OCI-LY7 (cell line): ENCODE data around the gene CNOT3. TPM values are rescaled to one million over a fixed set of nuclear protein-coding genes. Genes with fewer than 3 reads are reported as not detected.

ENCODE experiments used
- BruUV-seq: library from RNA; stranded (reverse); fragments of 400-500 nt; replicated peaks from 2 replicates; lab custom pipeline; 2021; lab: Mats Ljungman, UMichigan
- CTCF ChIA-PET: fragments of 300-600 bp; sonication (Branson Sonifier 250); formaldehyde crosslinking; loops from one replicate; lab custom pipeline; 2022; ENCODE audit warnings: antibody characterized with exemption; ENCODE audit not compliant: unreplicated experiment; lab: Charles Lee
- POLR2A ChIA-PET: fragments of 300-600 bp; sonication (Branson Sonifier 250); formaldehyde crosslinking; loops from one replicate; lab custom pipeline; 2022; ENCODE audit warnings: antibody characterized with exemption; lab: Charles Lee
- DNase-seq: peaks from one replicate; pipeline ENCODE4 v3.0.0-alpha.2; 2015; ENCODE audit warnings: low spot score
- H2AFZ ChIP-seq: fragments of 200-600 bp; sonication (generic), shearing (Covaris generic); 2 replicates; pipeline ENCODE4 v1.6.1; 2014; ENCODE audit warnings: mild to moderate bottlenecking, antibody characterized with exemption, low read length, moderate library complexity
- H3K27ac ChIP-seq: fragments of 200-600 bp; sonication (generic); 2 replicates; pipeline ENCODE4 v1.5.1; 2014; ENCODE audit warnings: mixed run types, low read depth, mild to moderate bottlenecking, moderate library complexity, low read length, inconsistent platforms; ENCODE audit not compliant: poor library complexity, severe bottlenecking
- H3K36me3 ChIP-seq: fragments of 200-600 bp; sonication (generic); 2 replicates; pipeline ENCODE4 v1.6.1; 2014; ENCODE audit warnings: mild to moderate bottlenecking, antibody characterized with exemption, low read length, moderate library complexity, mixed read lengths; ENCODE audit not compliant: insufficient read depth
- H3K4me1 ChIP-seq: fragments of 200-600 bp; sonication (generic); 2 replicates; pipeline ENCODE4 v1.5.1; 2014; ENCODE audit warnings: mild to moderate bottlenecking, low read length; ENCODE audit not compliant: insufficient read depth, poor library complexity, severe bottlenecking
- H3K4me2 ChIP-seq: fragments of 200-600 bp; sonication (generic); 2 replicates; pipeline ENCODE4 v1.6.1; 2014; ENCODE audit warnings: mild to moderate bottlenecking, low read length
- H3K4me3 ChIP-seq: fragments of 200-600 bp; sonication (generic); 2 replicates; pipeline ENCODE4 v1.5.1; 2014; ENCODE audit warnings: mild to moderate bottlenecking, low read depth, low read length; ENCODE audit not compliant: poor library complexity, severe bottlenecking
- H3K79me2 ChIP-seq: fragments of 200-600 bp; sonication (generic); 2 replicates; pipeline ENCODE4 v1.6.1; 2016; ENCODE audit warnings: low read depth, mild to moderate bottlenecking, low read length, moderate library complexity, mixed read lengths; ENCODE audit not compliant: insufficient read depth
- H3K9me2 ChIP-seq: fragments of 200-600 bp; sonication (generic); 2 replicates; pipeline ENCODE4 v1.6.1; 2016; ENCODE audit warnings: mild to moderate bottlenecking, low read length, mixed read lengths; ENCODE audit not compliant: insufficient read depth
- H3K9me3 ChIP-seq: fragments of 200-600 bp; sonication (generic); 2 replicates; pipeline ENCODE4 v1.6.1; 2014; ENCODE audit warnings: mild to moderate bottlenecking, mixed run types, low read length, mixed read lengths
- H4K20me1 ChIP-seq: fragments of 200-600 bp; sonication (generic); 2 replicates; pipeline ENCODE4 v1.6.1; 2014; ENCODE audit warnings: mild to moderate bottlenecking, antibody characterized with exemption, low read length, moderate library complexity, mixed read lengths; ENCODE audit not compliant: insufficient read depth
- CTCF ChIP-seq: fragments of 200-600 bp; sonication (generic); conservative IDR thresholded peaks from 2 replicates; pipeline ENCODE4 v1.5.1; 2014; ENCODE audit warnings: mild to moderate bottlenecking, antibody characterized with exemption, low read length, moderate library complexity, mixed read lengths
- EZH2phosphoT487 ChIP-seq: fragments of 200-600 bp; sonication (generic); IDR thresholded peaks from 2 replicates; pipeline ENCODE4 v1.6.1; 2018; ENCODE audit warnings: low read depth, borderline replicate concordance, mild to moderate bottlenecking, mixed run types, antibody characterized with exemption, low read length, moderate library complexity, mixed read lengths
- intact Hi-C: fragments of 100-400 bp; cut with micrococcal nuclease; formaldehyde crosslinking; loops from one replicate; pipeline ENCODE4 v1.10.0; 2022; ENCODE audit not compliant: unreplicated experiment
- total RNA-seq, 2 experiments: library from RNA; depleted of rRNA in 1 of 2; stranded (reverse); fragments of >200 nt in 1 of 2; shearing (Covaris generic) in 1 of 2; gene quantifications; 2 replicates each; pipeline ENCODE4 v1.2.3, GENCODE V29; 2014 to 2022

CNOT3 gene
- total RNA-seq, 2 experiments from 2014 or later = 18.4 to 54.8 TPM

- no peak for DNase-seq
- H3K27ac ChIP-seq = peak overlapping the region; percentile 35
- TF ChIP-seq CTCF = no peak
- no peak for TF ChIP-seq EZH2phosphoT487
- peaks cover 31% of the 10 kb centered on the region for H3K36me3 ChIP-seq
- ChIA-PET POLR2A (interaction anchor here (0.5 to 1.2 kb wide), 5 partner anchors 17 to 53 kb away, joined by 3 to 9 read pairs (median 7); partner anchors contain the start of genes LENG1, MBOAT7, PRPF31 and TFPT), CTCF (interaction anchor here (0.6 to 1.0 kb wide), 3 partner anchors 21 to 53 kb away, joined by 3 to 6 read pairs (median 4); partner anchors contain the start of genes MBOAT7, PRPF31 and TFPT)
- intact Hi-C loops = loop anchor here (2.0 kb wide), 1 partner anchor 23 kb away; the partner anchor contains the start of gene LENG1
- no peaks in the 10 kb centered on the region; the same call in 1 of the 2 replicates for H4K20me1 ChIP-seq
- H3K79me2 ChIP-seq = peaks cover 34% of the 10 kb centered on the region
- peak overlapping the region; percentile 92 for H3K4me2 ChIP-seq
- peak overlapping the region; percentile 79; the same call in 1 of the 2 replicates for H2AFZ ChIP-seq
- H3K4me1 ChIP-seq = peaks cover 21% of the 10 kb centered on the region
- no peaks in the 10 kb centered on the region for H3K9me3 ChIP-seq
- BruUV-seq = no TSS peak
- H3K9me2 ChIP-seq = no peaks in the 10 kb centered on the region
- peak overlapping the region; percentile 71 for H3K4me3 ChIP-seq
Observed at GRCh38 chr19:54136086-54136863, 1.3 kb upstream of the CNOT3 start.

GRCh38 chr19:54136864-54137698, 481 bp upstream of the CNOT3 start:
- peak overlapping the region; percentile 92 for H3K4me2 ChIP-seq
- peak overlapping the region; percentile 35 for H3K27ac ChIP-seq
- peak; percentile 100 for DNase-seq
- ChIA-PET CTCF (interaction anchor here (0.5 to 1.0 kb wide), 4 partner anchors 22 to 52 kb away, joined by 3 to 6 read pairs (median 4); partner anchors contain the start of genes MBOAT7, PRPF31 and TFPT), POLR2A (interaction anchor here (0.5 to 1.2 kb wide), 6 partner anchors 19 to 52 kb away, joined by 3 to 9 read pairs (median 6); partner anchors contain the start of genes LENG1, MBOAT7, NDUFA3 and PRPF31)
- peaks cover 31% of the 10 kb centered on the region; the same call in 1 of the 2 replicates for H3K36me3 ChIP-seq
- peaks cover 34% of the 10 kb centered on the region for H3K79me2 ChIP-seq
- TF ChIP-seq CTCF = no peak
- no peak for TF ChIP-seq EZH2phosphoT487
- peak overlapping the region; percentile 96 for H3K4me3 ChIP-seq
- no TSS peak for BruUV-seq
- intact Hi-C loops = loop anchor here (1.0 to 2.0 kb wide), 3 partner anchors 22 to 35 kb away; partner anchors contain the start of genes LENG1, NDUFA3, PRPF31 and TFPT
- no peaks in the 10 kb centered on the region for H3K9me2 ChIP-seq
- H2AFZ ChIP-seq = peak overlapping the region; percentile 79; the same call in 1 of the 2 replicates
- no peaks in the 10 kb centered on the region for H3K9me3 ChIP-seq
- peaks cover 21% of the 10 kb centered on the region for H3K4me1 ChIP-seq
- no peaks in the 10 kb centered on the region; the same call in 1 of the 2 replicates for H4K20me1 ChIP-seq
